LoVo (cell line): Measurements from ENCODE around the gene PAGE2.
"Not testable (repeated sequence)": the region's sequence is repeated elsewhere in the genome, so short reads cannot be mapped to it uniquely, and the experiment has no call there.

Experiments used
- DNase-seq: peaks from one replicate; pipeline ENCODE4 v3.0.0-alpha.2; 2016; ENCODE audit warnings: low spot score

The PAGE2 gene

GRCh38 chrX:55127692-55128091 is 38.9 kb downstream of the PAGE2 start:
- DNase-seq: no peak

DNA sequence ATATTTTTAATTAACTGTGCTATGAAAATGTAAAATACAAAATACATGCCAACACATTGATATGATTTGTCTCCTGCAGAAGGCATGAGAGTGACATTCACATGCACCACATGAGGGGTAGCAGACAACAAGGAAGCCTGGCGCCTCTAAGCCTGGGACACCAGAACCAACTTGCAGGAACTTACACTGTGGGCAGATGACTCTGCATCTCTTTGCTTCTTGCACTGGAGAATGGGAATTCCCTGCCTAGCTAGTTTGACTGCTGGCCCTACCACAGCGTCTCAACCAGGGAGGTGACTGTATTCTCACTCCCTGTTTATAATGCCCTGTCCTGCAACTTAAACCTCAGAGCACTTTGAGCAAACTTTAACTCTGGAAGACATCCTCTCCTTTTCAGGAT is 40.5 kb downstream of the PAGE2 start:
- no peak for DNase-seq

- DNase-seq: no peak
Observed at GRCh38 chrX:55130481-55130880, 41.7 kb downstream of the PAGE2 start.

DNA sequence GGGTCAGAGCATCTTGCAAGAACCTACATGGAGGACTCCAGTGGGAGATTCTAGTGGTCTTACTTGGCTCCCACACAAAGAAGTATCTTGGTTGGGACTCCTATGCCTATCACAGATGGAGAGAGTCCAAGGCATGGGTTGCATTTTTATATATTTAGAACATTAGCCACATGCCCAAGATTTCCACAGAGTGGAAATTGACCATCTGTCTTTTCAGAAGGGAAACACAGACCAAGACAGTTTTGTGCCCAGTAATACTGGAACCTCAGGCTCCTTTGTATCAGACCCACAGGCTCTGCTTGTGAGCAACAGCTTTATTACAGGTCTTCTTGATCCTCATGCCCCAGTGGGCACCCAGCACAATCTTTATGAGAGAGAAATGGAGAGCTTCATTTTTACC is 43.6 kb downstream of the PAGE2 start:
- DNase-seq: no peak

DNA sequence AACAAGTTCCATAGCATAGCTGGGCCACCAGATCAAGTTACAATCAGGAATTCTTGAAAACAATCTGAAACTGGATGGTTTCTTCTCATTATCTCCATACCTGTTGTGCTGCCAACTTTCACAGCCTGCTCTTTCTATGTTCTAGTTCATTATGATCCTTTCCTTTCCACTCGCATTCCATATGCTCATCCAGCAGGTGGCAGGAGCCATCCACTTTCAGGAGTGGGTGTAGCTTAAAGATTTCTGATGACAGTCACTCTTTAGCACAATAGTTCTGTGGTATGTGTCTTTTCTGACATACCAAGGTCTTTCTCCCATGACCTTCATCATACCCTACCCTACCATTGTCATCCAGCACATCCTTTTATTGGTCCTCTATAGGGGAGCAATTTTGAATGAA is 46.4 kb downstream of the PAGE2 start:
- peak; percentile 6 for DNase-seq

GRCh38 chrX:55140800-55141199 is 52.0 kb downstream of the PAGE2 start:
- DNase-seq: not testable (repeated sequence)
